GM13976 (cell line): ENCODE measurements around the gene PFKM.
A peak's percentile ranks its signal among the peaks of the same experiment; 100 is the strongest.

Experiments used
- DNase-seq: peaks from one replicate; pipeline ENCODE4 v3.0.0; 2012; ENCODE audit warnings: low spot score
- CTCF ChIP-seq: IDR thresholded peaks from 2 replicates; pipeline ENCODE4 v1.5.1; 2012; ENCODE audit warnings: borderline replicate concordance, mild to moderate bottlenecking; ENCODE audit not compliant: insufficient read depth; ENCODE audit errors: extremely low read depth, missing control alignments, control extremely low read depth
- in situ Hi-C: fragments of 300-500 bp; cut with MboI; formaldehyde crosslinking; loops from one replicate; pipeline ENCODE4 v1.12.0; 2022; ENCODE audit warnings: low sequenced_read_pairs, mixed read lengths, inconsistent platforms; ENCODE audit not compliant: unreplicated experiment

PFKM gene

GRCh38 chr12:48119078-48119833 is at the start of gene PFKM:
Gene PFKM (plus strand): TSS chr12:48119364. CDS start chr12:48122775, 3,411 bp downstream.
- in situ Hi-C loops = no loop called here
- peak; percentile 90 for DNase-seq
- TF ChIP-seq CTCF = no peak

- in situ Hi-C loops = no loop called here
- TF ChIP-seq CTCF = no peak
- no peak for DNase-seq
Observed at GRCh38 chr12:48070033-48070432, 49.1 kb upstream of the PFKM start.

GRCh38 chr12:48070731-48071130 is 48.4 kb upstream of the PFKM start:
- DNase-seq = no peak
- in situ Hi-C loops = no loop called here
- TF ChIP-seq CTCF = no peak

GRCh38 chr12:48071808-48072207 is 47.4 kb upstream of the PFKM start:
- no peak for DNase-seq
- no peak for TF ChIP-seq CTCF
- in situ Hi-C loops = no loop called here

- DNase-seq = no peak
- TF ChIP-seq CTCF = no peak
- in situ Hi-C loops = no loop called here
Observed at GRCh38 chr12:48072266-48072665, 46.9 kb upstream of the PFKM start.

GRCh38 chr12:48074266-48074665 is 44.9 kb upstream of the PFKM start:
- no peak for TF ChIP-seq CTCF
- in situ Hi-C loops = no loop called here
- no peak for DNase-seq
